HEK293 (cell line): Measurements from ENCODE around the gene ECE1.

Source experiments
- CTCF ChIA-PET: fragments of 350-600 bp; formaldehyde crosslinking; extraction: SDS; loops from one replicate; lab custom pipeline; 2021; ENCODE audit warnings: antibody characterized with exemption; lab: Yijun Ruan, JAX
- POLR2A ChIA-PET: fragments of 300-600 bp; formaldehyde crosslinking; extraction: SDS; loops from one replicate; lab custom pipeline; 2020; ENCODE audit warnings: antibody characterized with exemption, inconsistent platforms; lab: Yijun Ruan, JAX
- H3K27ac ChIP-seq: fragments of 200-500 bp; sonication (Bioruptor generic); 2 replicates; pipeline ENCODE4 v1.5.1; 2014; ENCODE audit warnings: low read depth, low read length, control low read depth, inconsistent platforms; ENCODE audit errors: extremely low read depth
- H3K36me3 ChIP-seq, 2 experiments: fragments of 200-500 bp in 1 of 2; sonication (Bioruptor generic) in 1 of 2; 1 replicate in 1 of 2; 2 replicates in 1 of 2; pipeline ENCODE4 v1.5.1; 2014 to 2017; ENCODE audit warnings: inconsistent platforms in 2 of 2, low read length in 2 of 2; ENCODE audit not compliant: control insufficient read depth in 2 of 2, insufficient read depth in 1 of 2
- H3K4me1 ChIP-seq: fragments of 200-500 bp; sonication (Bioruptor generic); 2 replicates; pipeline ENCODE4 v1.5.1; 2014; ENCODE audit warnings: mild to moderate bottlenecking, low read length, inconsistent platforms; ENCODE audit not compliant: control insufficient read depth, insufficient read depth
- H3K4me3 ChIP-seq: 2 replicates; pipeline ENCODE4 v1.5.1; 2011; ENCODE audit warnings: low read depth, mild to moderate bottlenecking, control low read depth, low read length, moderate library complexity
- H3K9me3 ChIP-seq: fragments of 200-500 bp; sonication (Bioruptor generic); 2 replicates; pipeline ENCODE4 v1.5.1; 2014; ENCODE audit warnings: low read depth, low read length, inconsistent platforms; ENCODE audit not compliant: control insufficient read depth, insufficient read depth
- BCL11A ChIP-seq: fragments of 450-650 bp; formaldehyde crosslinking; IDR thresholded peaks from 2 replicates; pipeline ENCODE4 v1.5.1; 2016; ENCODE audit warnings: low read depth, missing biosample characterization, missing genetic modification characterization
- GLI2 ChIP-seq: fragments of 450-650 bp; formaldehyde crosslinking; IDR thresholded peaks from 2 replicates; pipeline ENCODE4; 2017; ENCODE audit warnings: missing biosample characterization, missing genetic modification characterization, low read depth, borderline replicate concordance
- GLIS1 ChIP-seq: fragments of 450-650 bp; formaldehyde crosslinking; IDR thresholded peaks from 2 replicates; pipeline ENCODE4 v1.5.1; 2016; ENCODE audit warnings: missing biosample characterization, missing genetic modification characterization
- GLIS2 ChIP-seq: fragments of 450-650 bp; formaldehyde crosslinking; IDR thresholded peaks from 2 replicates; pipeline ENCODE4 v1.5.1; 2016; ENCODE audit warnings: missing biosample characterization, missing genetic modification characterization
- MZF1 ChIP-seq: fragments of 450-650 bp; formaldehyde crosslinking; IDR thresholded peaks from 2 replicates; pipeline ENCODE4 v1.5.1; 2017; ENCODE audit warnings: missing biosample characterization, missing genetic modification characterization, borderline replicate concordance
- YY1 ChIP-seq: fragments of 450-650 bp; formaldehyde crosslinking; IDR thresholded peaks from 2 replicates; pipeline ENCODE4 v1.5.1; 2018; ENCODE audit warnings: missing biosample characterization, missing genetic modification characterization
- ZBTB48 ChIP-seq: fragments of 450-650 bp; formaldehyde crosslinking; IDR thresholded peaks from 2 replicates; pipeline ENCODE4 v1.5.1; 2016; ENCODE audit warnings: missing biosample characterization, missing genetic modification characterization
- ZIC2 ChIP-seq: fragments of 450-650 bp; formaldehyde crosslinking; IDR thresholded peaks from 2 replicates; pipeline ENCODE4 v1.5.1; 2016; ENCODE audit warnings: missing biosample characterization, missing genetic modification characterization
- ZNF114 ChIP-seq: fragments of 450-650 bp; formaldehyde crosslinking; IDR thresholded peaks from 2 replicates; pipeline ENCODE4 v1.5.0; 2017; ENCODE audit warnings: missing biosample characterization, missing genetic modification characterization
- ZNF133 ChIP-seq: fragments of 450-650 bp; formaldehyde crosslinking; IDR thresholded peaks from 2 replicates; pipeline ENCODE4 v1.5.1; 2016; ENCODE audit warnings: missing biosample characterization, missing genetic modification characterization
- ZNF146 ChIP-seq: fragments of 450-650 bp; formaldehyde crosslinking; IDR thresholded peaks from 2 replicates; pipeline ENCODE4 v1.5.1; 2016; ENCODE audit warnings: missing biosample characterization, missing genetic modification characterization
- ZNF19 ChIP-seq: fragments of 450-650 bp; formaldehyde crosslinking; IDR thresholded peaks from 2 replicates; pipeline ENCODE4; 2016; ENCODE audit warnings: missing biosample characterization, missing genetic modification characterization, low read depth
- ZNF214 ChIP-seq: fragments of 450-650 bp; formaldehyde crosslinking; IDR thresholded peaks from 2 replicates; pipeline ENCODE4 v1.5.1; 2017; ENCODE audit warnings: missing biosample characterization, mild to moderate bottlenecking, missing genetic modification characterization, borderline replicate concordance
- ZNF324 ChIP-seq: fragments of 450-650 bp; formaldehyde crosslinking; IDR thresholded peaks from 2 replicates; pipeline ENCODE4 v1.5.1; 2016; ENCODE audit warnings: missing biosample characterization, missing genetic modification characterization
- ZNF433 ChIP-seq: fragments of 450-650 bp; formaldehyde crosslinking; IDR thresholded peaks from 2 replicates; pipeline ENCODE4 v1.5.1; 2016; ENCODE audit warnings: missing biosample characterization, missing genetic modification characterization, low read depth
- ZNF521 ChIP-seq: fragments of 450-650 bp; formaldehyde crosslinking; IDR thresholded peaks from 2 replicates; pipeline ENCODE4 v1.5.1; 2017; ENCODE audit warnings: missing biosample characterization, mild to moderate bottlenecking, missing genetic modification characterization
- ZNF544 ChIP-seq: fragments of 450-650 bp; formaldehyde crosslinking; IDR thresholded peaks from 2 replicates; pipeline ENCODE4 v1.5.0; 2017; ENCODE audit warnings: missing biosample characterization, missing genetic modification characterization
- ZNF600 ChIP-seq: fragments of 450-650 bp; formaldehyde crosslinking; IDR thresholded peaks from 2 replicates; pipeline ENCODE4 v1.5.1; 2016; ENCODE audit warnings: missing biosample characterization, missing genetic modification characterization
- ZNF654 ChIP-seq: fragments of 450-650 bp; formaldehyde crosslinking; IDR thresholded peaks from 2 replicates; pipeline ENCODE4 v1.5.1; 2016; ENCODE audit warnings: low read depth, missing biosample characterization, missing genetic modification characterization
- ZNF670 ChIP-seq: fragments of 450-650 bp; formaldehyde crosslinking; IDR thresholded peaks from 2 replicates; pipeline ENCODE4 v1.5.1; 2016; ENCODE audit warnings: missing biosample characterization, missing genetic modification characterization, low read depth
- ZNF704 ChIP-seq: fragments of 450-650 bp; formaldehyde crosslinking; IDR thresholded peaks from 2 replicates; pipeline ENCODE4 v1.5.1; 2016; ENCODE audit warnings: missing biosample characterization, missing genetic modification characterization
- ZNF776 ChIP-seq: fragments of 450-650 bp; formaldehyde crosslinking; IDR thresholded peaks from 2 replicates; pipeline ENCODE4 v1.5.0; 2017; ENCODE audit warnings: missing biosample characterization, missing genetic modification characterization, borderline replicate concordance
- ZSCAN16 ChIP-seq: fragments of 450-650 bp; formaldehyde crosslinking; IDR thresholded peaks from 2 replicates; pipeline ENCODE4 v1.5.1; 2016; ENCODE audit warnings: missing biosample characterization, missing genetic modification characterization

ECE1 gene

GRCh38 chr1:21241771-21242581 is 48.3 kb downstream of the ECE1 start:
- Histone ChIP-seq H3K4me1 (no peaks in the 10 kb centered on the region), H3K36me3 (peaks cover 7 to 69% of the 10 kb centered on the region in 2 experiments; a peak in 2 of 3 replicates), H3K27ac (no peak overlapping the region), H3K4me3 (no peak overlapping the region), H3K9me3 (no peaks in the 10 kb centered on the region)
- TF ChIP-seq ZNF654 (tag by site-specific recombination) (no peak), ZNF114 (no peak), ZIC2 (peak; percentile 57), ZNF521 (tag by site-specific recombination) (no peak)
- ChIA-PET CTCF (interaction anchor here (0.7 to 4.4 kb wide), 5 partner anchors 10 to 545 kb away, joined by 3 to 32 read pairs (median 4); no protein-coding TSS in a partner anchor), POLR2A (interaction anchor here (0.7 kb wide), 1 partner anchor 186 kb away, joined by 4 read pairs; no protein-coding TSS in a partner anchor)

GRCh38 chr1:21240706-21241105 is 49.6 kb downstream of the ECE1 start:
- H3K36me3 ChIP-seq: peaks cover 1 to 75% of the 10 kb centered on the region in 2 experiments; a peak in 2 of 3 replicates
- CTCF ChIA-PET: interaction anchor here (0.6 to 2.2 kb wide), 9 partner anchors 8 to 374 kb away, joined by 3 to 7 read pairs (median 5); no protein-coding TSS in a partner anchor
- no peak overlapping the region for H3K27ac ChIP-seq
- H3K9me3 ChIP-seq: no peaks in the 10 kb centered on the region
- POLR2A ChIA-PET: no interaction called here
- TF ChIP-seq ZNF670 (tag by site-specific recombination) (no peak), ZNF600 (tag by site-specific recombination) (no peak), ZNF324 (no peak), ZNF146 (tag by site-specific recombination) (no peak)
- no peaks in the 10 kb centered on the region for H3K4me1 ChIP-seq
- no peak overlapping the region for H3K4me3 ChIP-seq

GRCh38 chr1:21239221-21239620 is 51.0 kb downstream of the ECE1 start:
- Histone ChIP-seq H3K36me3 (peaks cover 0 to 74% of the 10 kb centered on the region in 2 experiments; a peak in 2 of 3 replicates), H3K4me3 (no peak overlapping the region), H3K27ac (no peak overlapping the region), H3K9me3 (no peaks in the 10 kb centered on the region), H3K4me1 (no peaks in the 10 kb centered on the region)
- ChIA-PET POLR2A (no interaction called here), CTCF (interaction anchor here (0.6 to 2.2 kb wide), 3 partner anchors 16 to 133 kb away, joined by 3 to 7 read pairs (median 5); no protein-coding TSS in a partner anchor)
- TF ChIP-seq GLIS2 (no peak), ZNF776 (tag by site-specific recombination) (no peak), MZF1 (no peak), ZBTB48 (no peak), ZNF433 (tag by site-specific recombination) (no peak), ZNF704 (tag by site-specific recombination) (no peak), YY1 (no peak), ZSCAN16 (no peak), ZNF19 (tag by site-specific recombination) (no peak), GLIS1 (tag by site-specific recombination) (no peak), ZNF214 (tag by site-specific recombination) (no peak), BCL11A (tag by site-specific recombination) (no peak), ZNF133 (tag by site-specific recombination) (no peak), GLI2 (tag by site-specific recombination) (no peak), ZNF544 (tag by site-specific recombination) (no peak)
